Superior temporal gyrus (tissue), 1 donor: Measurements from ENCODE around the gene DBI.
A peak's percentile ranks its signal among the peaks of the same experiment; 100 is the strongest.
"Not testable (repeated sequence)": the region's sequence is repeated elsewhere in the genome, so short reads cannot be mapped to it uniquely, and the experiment has no call there.

Experiments used
- DNase-seq: peaks from one replicate; pipeline ENCODE4 v3.0.0-alpha.2; 2016; ENCODE audit errors: extremely low spot score

The DBI gene

GRCh38 chr2:119365436-119365835 lies 1.3 kb upstream of the DBI start:
- DNase-seq = no peak

- DNase-seq = peak; percentile 60
Observed at GRCh38 chr2:119366161-119366648, 572 bp upstream of the DBI start.

GRCh38 chr2:119367472-119368099 lies 809 bp downstream of the DBI start:
- no peak for DNase-seq

DNA sequence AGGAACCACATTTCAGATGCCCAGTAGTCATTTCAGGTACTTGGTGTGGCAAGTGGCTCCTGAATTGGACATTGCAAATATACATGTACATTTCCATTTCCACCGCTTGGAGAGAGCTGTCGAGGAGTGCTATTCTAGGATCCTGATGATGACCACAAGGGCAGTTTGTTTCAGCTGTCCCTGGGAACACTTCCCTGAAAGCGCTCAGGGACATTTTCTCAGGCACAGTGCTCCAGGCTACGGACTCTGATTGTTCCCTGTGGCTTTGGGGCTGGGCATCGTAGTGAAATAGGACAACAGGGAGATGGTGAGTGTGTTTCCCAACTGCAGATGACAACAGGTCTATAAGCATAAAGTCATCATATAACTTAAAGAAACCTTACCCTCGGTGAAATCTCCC lies 3.1 kb downstream of the DBI start:
- no peak for DNase-seq

DNA sequence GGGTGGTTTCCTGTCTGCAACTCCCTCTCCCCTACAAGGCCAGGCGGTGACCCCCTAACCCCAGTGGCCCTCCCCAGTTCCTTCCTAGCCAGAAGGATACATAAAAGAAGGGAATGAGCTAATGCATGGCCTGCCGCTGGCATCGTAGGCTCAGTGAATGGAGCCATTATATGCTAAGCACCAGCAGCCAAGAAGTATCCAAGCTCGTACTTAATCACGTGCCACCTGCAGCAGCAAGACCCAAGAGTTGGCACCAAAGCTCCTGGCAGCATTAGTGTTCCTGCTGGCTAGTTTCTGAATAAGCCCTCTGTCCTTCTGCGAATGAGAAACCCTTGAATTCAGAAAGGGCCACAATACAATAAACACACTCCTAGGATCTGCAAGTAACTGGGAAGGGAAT lies 4.3 kb downstream of the DBI start:
- DNase-seq = peak; percentile 91

GRCh38 chr2:119372778-119373568 lies 6.2 kb downstream of the DBI start:
- DNase-seq = no peak

- DNase-seq = not testable (repeated sequence)
Observed at GRCh38 chr2:119373907-119374745, 7.3 kb downstream of the DBI start.

GRCh38 chr2:119376406-119376805 lies 9.6 kb downstream of the DBI start:
- not testable (repeated sequence) for DNase-seq

DNA sequence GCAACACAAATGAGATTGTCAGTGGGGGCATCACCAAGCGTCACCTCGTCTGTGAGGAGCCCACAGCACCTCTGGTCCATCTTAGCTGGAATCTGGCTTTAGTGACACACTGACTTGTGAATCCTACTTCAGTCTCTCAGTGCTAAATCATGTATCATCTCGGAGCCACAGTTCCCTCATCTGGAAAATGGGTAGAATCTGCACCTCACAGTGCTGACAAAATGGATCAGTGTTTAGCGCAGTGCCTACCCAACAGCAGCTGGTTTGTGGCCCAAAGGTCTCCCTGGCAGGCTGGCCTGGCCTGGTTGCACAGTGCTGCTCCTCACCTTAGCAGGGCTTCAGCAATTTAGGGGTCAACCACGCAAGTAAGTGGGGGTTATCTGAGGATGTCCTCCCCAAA lies 10.0 kb downstream of the DBI start:
- DNase-seq = no peak

DNA sequence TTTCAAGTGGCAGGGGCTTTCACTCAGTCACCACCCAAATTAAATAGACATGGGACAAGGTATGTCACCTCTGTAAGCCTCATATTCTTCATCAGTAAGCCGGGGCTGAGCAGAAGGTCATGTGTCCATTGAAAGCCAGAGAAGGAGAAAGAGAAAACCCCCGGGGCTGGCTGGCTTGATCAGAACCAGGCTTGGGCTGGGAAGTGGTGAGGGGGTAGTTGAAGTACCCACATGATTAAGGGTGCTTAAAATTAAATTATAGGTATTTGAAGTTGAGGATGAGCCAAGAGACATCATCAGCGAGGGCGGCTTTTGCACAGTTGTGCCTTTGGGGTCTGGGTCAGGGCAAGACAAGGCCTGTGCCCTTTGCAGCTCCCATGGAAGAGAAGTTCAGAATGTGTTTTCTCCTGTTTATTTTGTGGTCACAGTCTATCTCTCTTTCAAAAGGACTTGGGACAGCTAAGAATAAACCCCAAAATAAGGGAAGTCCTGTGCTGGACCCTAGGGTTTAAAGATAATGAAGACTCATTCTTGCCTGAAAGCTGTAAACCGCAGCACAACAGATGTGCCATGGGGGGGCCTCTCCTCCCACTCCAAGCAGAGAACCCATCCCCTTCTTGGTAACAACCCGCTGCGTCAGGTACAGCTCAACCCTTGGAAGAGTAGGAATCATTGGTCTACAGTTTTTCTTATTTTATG lies 10.7 kb downstream of the DBI start:
- no peak for DNase-seq

- no peak for DNase-seq
Observed at GRCh38 chr2:119377993-119378345, 11.2 kb downstream of the DBI start.

- DNase-seq = no peak
Observed at GRCh38 chr2:119378566-119378965, 11.8 kb downstream of the DBI start.

DNA sequence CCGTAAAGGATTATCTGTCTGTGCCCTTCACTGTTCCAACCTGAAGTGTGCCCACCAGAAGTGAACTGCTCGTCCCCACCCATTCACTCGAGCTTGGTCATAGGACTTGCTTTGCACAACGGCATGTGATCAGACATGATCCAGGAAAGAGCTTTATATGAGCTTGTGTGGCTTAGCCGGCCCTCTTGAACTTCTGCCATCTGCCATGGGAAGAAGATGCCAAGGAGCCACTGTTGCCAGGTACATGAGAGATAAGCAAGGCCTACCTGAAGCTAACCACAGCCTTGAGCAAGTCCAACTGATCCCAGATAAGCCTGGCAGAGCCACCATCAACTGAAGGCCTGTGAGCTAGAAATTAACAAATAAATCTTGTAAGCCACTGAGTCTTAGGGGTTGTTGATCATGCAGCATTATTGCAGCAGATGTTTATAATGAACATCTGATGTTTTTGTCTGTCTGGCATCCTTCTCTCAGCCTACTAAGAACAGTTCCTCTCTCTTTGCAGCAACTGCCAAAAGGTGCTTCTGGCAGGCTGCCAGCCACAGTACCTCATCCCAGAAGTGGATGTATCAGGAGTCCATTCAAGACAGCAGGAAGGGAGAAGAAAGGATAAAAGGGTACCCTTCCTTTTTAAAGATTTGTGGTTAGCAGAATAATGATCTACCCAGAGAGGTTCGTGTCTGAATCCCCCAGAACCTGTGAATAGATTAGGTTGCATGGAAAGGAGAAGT lies 16.8 kb downstream of the DBI start:
- no peak for DNase-seq

DNA sequence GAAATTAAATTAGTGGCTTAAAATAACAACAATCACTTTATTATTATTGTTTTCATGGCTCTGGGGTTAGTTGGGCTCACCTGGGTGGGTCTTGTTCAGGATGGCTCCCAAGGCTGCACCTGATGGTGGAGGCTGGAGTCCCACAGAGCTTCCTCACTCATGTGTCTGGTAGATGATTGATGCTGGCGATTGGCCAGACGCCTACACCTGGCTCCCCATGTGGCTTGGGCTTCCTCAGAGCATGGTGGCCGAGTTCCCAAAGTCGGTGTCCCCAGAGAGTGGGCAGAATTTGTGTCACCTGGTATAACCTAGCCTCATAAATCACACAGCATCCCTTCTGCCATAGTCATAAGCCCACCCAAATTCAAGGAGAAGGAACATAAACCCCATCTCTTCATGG lies 18.2 kb downstream of the DBI start:
- no peak for DNase-seq

- DNase-seq = no peak
Observed at GRCh38 chr2:119385466-119385865, 18.7 kb downstream of the DBI start.

DNA sequence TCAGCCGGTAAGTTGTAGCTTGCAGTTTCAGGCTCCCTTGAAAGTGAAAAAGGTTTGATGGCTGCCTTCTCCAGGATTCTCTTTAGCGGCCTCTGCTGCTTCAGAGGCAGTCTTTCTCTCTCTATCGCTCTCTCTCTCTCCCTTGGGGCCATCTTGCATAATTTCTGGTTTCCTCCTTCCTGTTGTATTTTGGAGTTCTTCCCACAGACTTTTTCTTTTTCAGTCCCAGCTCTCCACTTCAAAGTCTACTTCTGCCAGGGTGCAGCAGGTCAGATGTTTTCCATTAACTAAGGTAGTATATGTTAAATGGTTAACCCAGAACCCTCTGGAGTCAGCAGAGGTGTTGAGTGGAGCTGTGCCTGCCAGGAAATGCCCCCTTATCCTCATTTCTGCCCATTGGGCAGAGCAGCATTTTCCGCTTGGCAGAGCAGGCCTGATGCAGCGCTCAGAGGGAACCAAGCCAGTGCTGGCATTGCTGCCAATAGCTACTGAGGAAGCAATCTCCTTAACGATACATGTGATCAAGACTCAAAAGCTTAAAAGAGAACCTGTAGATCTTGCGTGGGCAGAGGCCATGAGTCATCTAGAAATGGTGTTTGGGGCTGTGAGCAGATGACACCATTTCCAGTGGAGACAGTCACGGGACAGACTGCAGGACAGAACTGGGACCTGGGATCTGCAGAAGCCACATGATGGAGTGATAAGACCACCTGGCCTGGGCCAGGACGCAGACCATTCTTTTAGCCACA lies 20.8 kb downstream of the DBI start:
- peak; percentile 75 for DNase-seq

- DNase-seq = no peak
Observed at GRCh38 chr2:119389615-119390306, 23.0 kb downstream of the DBI start.

- no peak for DNase-seq
Observed at GRCh38 chr2:119393971-119394748, 27.4 kb downstream of the DBI start.

- DNase-seq = no peak
Observed at GRCh38 chr2:119397196-119397595, 30.4 kb downstream of the DBI start.
